A204.1 (cell line): ENCODE measurements around the gene LAMB4.

Source experiments
- FAIRE-seq: peaks from 2 replicates; lab custom pipeline; 2012; peaks lifted over from hg19 to GRCh38; lab: Jason Lieb, UNC

Gene LAMB4

GRCh38 chr7:108009873-108010272, 120.3 kb downstream of the LAMB4 start:
- no peak for FAIRE-seq

- no peak for FAIRE-seq
These were observed 121.3 kb downstream of the LAMB4 start for GRCh38 chr7:108008827-108009226.

- FAIRE-seq: no peak
These were observed 121.9 kb downstream of the LAMB4 start for GRCh38 chr7:108008240-108008639.

GRCh38 chr7:108007762-108008161, 122.4 kb downstream of the LAMB4 start:
- no peak for FAIRE-seq

- FAIRE-seq: no peak
These were observed 122.9 kb downstream of the LAMB4 start for GRCh38 chr7:108007261-108007660.

GRCh38 chr7:108004220-108005142, 125.7 kb downstream of the LAMB4 start:
- FAIRE-seq: no peak

- no peak for FAIRE-seq
These were observed 126.6 kb downstream of the LAMB4 start for GRCh38 chr7:108003599-108003935.

GRCh38 chr7:108002726-108003598, 127.2 kb downstream of the LAMB4 start, which contains the start of gene LAMB1:
LAMB1 (minus strand) TSS chr7:108003161; CDS start chr7:108002885, 276 bp downstream.
- FAIRE-seq: no peak

- FAIRE-seq: no peak
These were observed 128.1 kb downstream of the LAMB4 start for GRCh38 chr7:108001764-108002725.

GRCh38 chr7:108000875-108001763, 129.0 kb downstream of the LAMB4 start:
- FAIRE-seq: no peak

- no peak for FAIRE-seq
These were observed 130.2 kb downstream of the LAMB4 start for GRCh38 chr7:107999779-108000560.

GRCh38 chr7:107998660-107999480, 131.3 kb downstream of the LAMB4 start:
- no peak for FAIRE-seq

- FAIRE-seq: no peak
These were observed 132.0 kb downstream of the LAMB4 start for GRCh38 chr7:107998150-107998549.

GRCh38 chr7:107996072-107996882, 133.9 kb downstream of the LAMB4 start:
- no peak for FAIRE-seq

GRCh38 chr7:107995184-107996071, 134.7 kb downstream of the LAMB4 start:
- no peak for FAIRE-seq

- FAIRE-seq: no peak
These were observed 135.6 kb downstream of the LAMB4 start for GRCh38 chr7:107994421-107995030.

- no peak for FAIRE-seq
These were observed 136.3 kb downstream of the LAMB4 start for GRCh38 chr7:107993891-107994291.
